ENCODE data around the gene CENPU.
"Not testable (repeated sequence)": the region's sequence is repeated elsewhere in the genome, so short reads cannot be mapped to it uniquely, and the experiment has no call there.

CENPU gene, protein sequence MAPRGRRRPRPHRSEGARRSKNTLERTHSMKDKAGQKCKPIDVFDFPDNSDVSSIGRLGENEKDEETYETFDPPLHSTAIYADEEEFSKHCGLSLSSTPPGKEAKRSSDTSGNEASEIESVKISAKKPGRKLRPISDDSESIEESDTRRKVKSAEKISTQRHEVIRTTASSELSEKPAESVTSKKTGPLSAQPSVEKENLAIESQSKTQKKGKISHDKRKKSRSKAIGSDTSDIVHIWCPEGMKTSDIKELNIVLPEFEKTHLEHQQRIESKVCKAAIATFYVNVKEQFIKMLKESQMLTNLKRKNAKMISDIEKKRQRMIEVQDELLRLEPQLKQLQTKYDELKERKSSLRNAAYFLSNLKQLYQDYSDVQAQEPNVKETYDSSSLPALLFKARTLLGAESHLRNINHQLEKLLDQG
- 8.2 to 58.9 (median 23.2) reads per million in 18 experiments for total RNA-seq

DNA sequence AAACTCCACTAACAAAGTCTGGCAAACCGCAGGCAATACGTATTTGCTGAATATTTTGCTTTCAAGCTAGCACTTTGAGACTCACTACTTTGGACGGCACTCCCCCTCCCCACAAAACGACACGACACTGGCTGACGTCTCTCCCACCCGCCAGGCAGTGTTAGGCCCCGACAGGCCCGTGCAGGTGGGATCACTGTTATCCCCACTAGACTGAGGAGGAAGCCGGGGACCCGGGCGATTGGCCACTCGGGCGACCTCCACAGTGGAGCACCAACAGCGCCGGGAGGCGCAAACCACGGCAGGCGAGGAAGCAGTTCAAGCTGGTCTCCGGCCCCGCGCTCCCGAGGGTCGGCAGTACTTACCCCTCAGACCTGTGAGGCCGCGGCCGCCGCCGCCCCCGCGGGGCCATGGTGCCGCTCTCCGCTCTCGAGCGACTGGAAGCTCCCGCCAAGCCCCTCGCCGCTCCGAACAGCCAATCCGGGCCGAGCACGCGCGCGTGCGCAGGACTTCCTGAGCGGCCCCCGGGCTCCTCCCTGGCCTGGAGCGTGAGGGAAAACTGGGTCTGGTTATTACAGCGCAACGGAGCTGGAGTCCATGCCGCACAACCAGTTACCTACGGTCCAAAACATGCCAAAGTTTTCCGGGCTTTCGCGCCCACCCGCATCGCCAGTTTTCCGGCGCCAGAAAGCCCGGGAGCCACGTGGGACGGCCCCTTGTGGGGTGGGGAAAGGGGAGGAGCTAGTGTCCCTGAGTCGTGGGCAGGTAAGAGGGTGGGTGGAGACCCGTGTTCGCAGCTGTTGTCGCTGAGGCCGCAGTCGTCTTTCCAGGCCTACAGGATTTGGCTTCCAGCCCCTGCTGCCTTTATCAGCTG lies at the start of gene CENPU:
Gene CENPU (minus strand): TSS at position 443 of the 871 bp plus-strand sequence. CDS start 34 bp downstream, at position 409.
- DNase-seq = peak; percentile 98

- peak; percentile 46 to 60 for DNase-seq
Observed at GRCh38 chr4:184782731-184783373, 49.0 kb upstream of the CENPU start.

DNA sequence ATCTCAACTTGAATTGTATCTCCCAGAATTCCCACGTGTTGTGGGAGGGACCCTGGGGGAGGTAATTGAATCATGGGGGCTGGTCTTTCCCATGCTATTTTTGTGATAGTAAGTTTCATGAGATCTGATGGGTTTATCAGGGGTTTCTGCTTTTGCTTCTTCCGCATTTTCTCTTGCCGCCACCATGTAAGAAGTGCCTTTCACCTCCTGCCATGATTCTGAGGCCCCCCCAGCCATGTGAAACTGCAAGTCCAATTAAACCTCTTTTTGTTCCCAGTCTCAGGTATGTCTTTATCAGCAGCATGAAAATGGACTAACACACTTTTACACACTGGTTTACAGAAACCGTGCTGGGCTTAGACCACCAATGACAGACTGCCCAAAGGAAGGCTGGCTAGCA lies 45.3 kb upstream of the CENPU start:
- DNase-seq = not testable (repeated sequence)

DNA sequence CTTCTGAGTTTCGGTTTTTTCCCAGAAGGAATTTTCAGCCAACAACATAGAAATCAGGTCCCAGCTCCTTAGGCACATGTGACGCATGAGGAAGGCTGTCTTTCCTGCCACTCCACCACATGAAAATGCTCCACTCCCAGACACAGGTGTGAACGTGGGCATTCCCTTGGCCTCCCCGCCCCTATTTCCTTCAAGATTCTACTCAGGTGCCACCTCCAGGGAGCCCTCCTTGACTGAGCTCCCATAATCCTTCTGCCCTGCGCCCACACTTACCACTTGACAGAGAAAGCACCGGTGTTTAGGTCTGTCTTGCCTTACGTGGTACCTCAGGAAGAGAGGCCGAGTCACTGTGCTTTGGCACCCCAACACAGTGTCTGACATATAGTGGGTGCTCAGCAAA lies 44.4 kb upstream of the CENPU start:
- no peak for DNase-seq

- DNase-seq = no peak
Observed at GRCh38 chr4:184776821-184777220, 42.9 kb upstream of the CENPU start.

- DNase-seq = no peak
Observed at GRCh38 chr4:184775854-184776555, 42.1 kb upstream of the CENPU start.

DNA sequence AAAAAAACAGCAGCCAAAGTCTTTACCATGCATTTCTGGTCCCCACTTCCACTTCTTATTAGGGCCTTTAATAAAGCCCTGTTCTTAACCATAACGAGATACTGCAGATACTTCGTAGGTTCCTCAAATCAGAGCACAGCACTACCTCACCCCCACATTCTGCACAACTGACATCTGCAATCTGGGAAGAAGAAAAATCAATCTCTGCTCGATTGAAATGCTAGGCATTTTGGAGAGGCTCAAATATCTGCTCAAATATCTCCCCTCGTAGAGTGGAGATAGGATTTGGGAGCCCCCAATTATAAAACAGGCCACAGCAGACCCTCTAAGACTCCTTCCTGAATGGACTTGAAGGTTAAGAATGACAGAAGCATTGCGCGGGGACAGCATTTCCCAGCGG lies 40.3 kb upstream of the CENPU start:
- DNase-seq = no peak

GRCh38 chr4:184771416-184771815 lies 37.5 kb upstream of the CENPU start:
- no peak for DNase-seq

- no peak for DNase-seq
Observed at GRCh38 chr4:184769141-184769765, 35.4 kb upstream of the CENPU start.

GRCh38 chr4:184768296-184768695 lies 34.4 kb upstream of the CENPU start:
- DNase-seq = no peak

- no peak for DNase-seq
Observed at GRCh38 chr4:184766446-184766845, 32.5 kb upstream of the CENPU start.

DNA sequence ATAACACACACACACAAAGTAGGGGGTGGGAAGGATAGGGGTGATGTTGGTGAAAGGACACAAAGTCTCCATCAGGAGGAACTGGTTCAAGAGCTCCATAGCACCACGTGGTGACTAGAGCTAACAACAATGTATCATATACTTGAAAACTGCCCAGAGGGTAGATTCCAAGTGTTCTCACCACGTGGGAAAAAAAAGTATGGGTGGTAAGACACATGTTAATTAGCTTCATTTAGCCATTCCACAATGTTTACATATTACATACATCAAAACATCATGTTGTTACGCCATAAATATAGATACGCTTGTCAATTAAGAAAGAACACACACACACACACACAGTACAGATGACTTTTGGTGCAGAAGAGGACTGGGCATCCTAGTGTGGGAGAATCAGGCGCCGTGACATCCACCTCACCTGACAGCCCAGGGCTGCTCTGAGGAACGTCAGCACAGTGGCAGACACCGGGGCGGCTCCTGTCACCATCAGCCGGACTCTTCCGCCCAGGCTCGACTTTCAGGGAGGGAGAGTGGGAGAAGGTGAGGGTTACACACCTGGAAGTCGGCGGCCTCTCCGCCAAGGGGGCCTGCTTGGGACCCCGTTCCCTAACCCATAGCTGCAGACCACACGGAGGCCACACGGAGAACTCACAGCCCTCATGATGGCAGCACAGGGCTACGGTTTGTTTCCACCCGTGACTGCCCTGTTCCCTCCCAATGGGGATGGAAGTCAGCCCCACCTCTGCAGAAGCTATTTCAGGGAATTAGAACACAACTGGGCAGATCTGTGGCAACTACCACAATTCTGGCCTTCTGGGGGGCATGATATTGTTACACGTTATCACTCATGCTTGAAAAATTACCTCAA lies 31.8 kb upstream of the CENPU start:
- DNase-seq = no peak

- DNase-seq = no peak
Observed at GRCh38 chr4:184764601-184765000, 30.7 kb upstream of the CENPU start.

GRCh38 chr4:184763150-184763780 lies 29.4 kb upstream of the CENPU start:
- no peak for DNase-seq

DNA sequence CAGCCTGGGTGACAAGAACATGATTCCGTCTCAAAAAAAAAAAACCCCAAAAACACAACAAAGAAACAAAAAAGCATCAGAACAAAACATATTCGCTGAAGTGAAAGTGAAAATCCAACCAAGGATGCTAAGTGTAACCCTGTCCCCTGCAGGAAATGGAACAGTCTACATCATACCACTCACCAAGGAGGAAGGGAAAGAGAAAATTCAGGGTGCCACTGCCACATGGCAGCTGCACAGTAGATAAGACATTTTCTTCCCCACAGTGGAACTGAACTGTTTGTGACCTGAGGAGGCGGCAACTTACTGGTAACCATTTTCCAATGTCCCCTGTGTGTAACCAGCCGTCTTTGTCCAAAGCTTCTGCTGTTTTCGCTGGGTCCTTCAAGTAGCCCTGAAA lies 28.2 kb upstream of the CENPU start:
- DNase-seq = no peak

DNA sequence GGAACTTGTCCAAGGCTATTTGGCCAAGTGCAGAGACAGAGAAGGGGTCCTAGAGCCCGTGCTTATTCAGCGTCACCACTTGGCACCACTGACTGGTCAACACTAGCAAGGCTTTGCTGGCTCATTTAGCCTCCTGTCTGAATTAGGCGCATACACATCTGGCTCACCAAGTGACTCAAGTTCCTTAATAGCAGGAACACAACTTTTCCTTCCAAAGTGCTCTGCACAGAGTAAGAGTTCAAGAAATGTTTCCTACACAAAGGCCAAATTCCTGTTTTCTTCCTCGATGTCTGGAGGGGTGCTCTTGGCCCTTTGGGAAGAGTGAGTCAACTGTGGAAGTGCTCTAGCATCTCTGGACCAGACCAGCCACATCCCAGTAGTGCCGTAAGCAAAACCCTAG lies 26.8 kb upstream of the CENPU start:
- DNase-seq = no peak

- no peak for DNase-seq
Observed at GRCh38 chr4:184757810-184758209, 23.9 kb upstream of the CENPU start.

GRCh38 chr4:184756399-184756798 lies 22.5 kb upstream of the CENPU start:
- no peak for DNase-seq

- no peak for DNase-seq
Observed at GRCh38 chr4:184755278-184755677, 21.4 kb upstream of the CENPU start.

DNA sequence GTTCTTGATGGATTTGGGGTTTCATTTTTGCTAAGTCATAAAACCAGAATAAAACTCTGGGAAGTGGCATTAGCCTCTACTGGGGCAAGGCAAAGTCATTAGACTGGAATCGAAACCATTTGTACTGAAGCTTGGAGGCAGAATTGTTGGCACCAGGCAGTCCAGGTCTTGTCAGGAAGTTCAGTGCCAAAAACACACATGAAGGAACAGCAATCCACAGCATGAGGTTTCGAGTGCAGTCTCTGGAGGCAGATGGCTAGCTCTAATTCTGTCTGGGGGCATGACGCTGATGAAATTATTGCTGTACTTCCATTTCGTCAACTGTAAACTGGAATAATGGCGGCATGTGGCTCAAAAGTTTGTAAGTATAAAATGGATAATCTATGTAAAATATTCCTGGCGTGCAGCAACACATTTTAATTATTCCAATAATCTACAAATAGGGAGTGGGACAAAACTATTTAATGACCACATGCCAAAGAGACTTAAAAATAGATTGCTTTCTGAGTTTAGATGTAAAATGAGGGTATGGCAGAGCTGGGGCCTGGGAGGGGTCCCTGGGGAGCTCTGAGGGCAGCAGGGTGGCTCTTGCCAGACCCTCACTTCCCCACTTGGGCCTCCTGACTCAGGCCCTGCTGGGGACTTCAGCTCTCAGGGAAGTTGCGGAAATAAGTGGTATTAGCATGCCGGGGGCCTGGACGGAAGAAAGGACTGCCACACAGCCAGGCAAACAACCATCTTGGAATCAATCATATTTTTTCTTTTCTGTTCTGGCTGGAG lies 18.8 kb upstream of the CENPU start:
- no peak for DNase-seq

Measured in inflammatory macrophage (primary cell).